ENCODE results near the gene OR11A1.
"Not testable (repeated sequence)": the region's sequence is repeated elsewhere in the genome, so short reads cannot be mapped to it uniquely, and the experiment has no call there.

Gene OR11A1

GRCh38 chr6:29477923-29478450, 21.1 kb upstream of the OR11A1 start:
- no peak for DNase-seq

DNA sequence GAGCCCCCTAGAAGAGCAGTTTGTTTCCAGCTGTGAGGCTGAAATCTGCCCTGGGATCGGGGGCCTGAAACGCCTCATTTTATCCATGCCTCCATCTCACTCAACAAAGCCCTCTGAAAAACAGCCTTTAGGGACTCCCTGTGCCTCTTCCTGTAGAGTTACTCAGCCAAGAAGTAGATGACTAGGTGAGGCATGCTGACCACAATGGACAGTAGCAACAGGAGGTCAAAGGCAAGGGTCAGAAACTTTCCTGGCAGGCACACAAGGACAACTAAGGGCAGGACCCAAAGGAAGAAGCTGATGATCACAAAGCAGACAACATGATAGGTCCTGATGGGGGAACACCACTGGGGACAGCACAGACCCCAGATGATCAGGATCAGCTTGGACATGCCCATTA, 18.1 kb upstream of the OR11A1 start:
- DNase-seq: no peak

DNA sequence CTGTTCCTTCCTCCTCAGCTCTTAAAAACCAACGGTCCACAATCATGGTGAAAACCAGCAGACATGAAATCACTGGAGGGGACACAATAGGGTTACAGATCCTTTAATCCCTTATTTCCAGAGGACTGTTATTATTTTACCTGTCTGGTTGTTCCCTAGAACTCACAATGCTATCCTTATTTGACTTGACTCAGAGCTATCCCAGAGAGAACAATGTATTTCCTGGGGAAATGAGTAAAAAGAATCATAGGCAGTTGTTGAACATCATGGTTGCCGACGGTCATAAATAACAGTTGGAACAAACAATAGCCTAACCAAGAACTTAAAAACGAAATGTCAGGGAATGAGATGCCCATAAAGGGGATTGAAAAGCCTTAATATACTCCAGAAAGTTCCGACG, 9.4 kb upstream of the OR11A1 start:
- DNase-seq: peak; percentile 13

DNA sequence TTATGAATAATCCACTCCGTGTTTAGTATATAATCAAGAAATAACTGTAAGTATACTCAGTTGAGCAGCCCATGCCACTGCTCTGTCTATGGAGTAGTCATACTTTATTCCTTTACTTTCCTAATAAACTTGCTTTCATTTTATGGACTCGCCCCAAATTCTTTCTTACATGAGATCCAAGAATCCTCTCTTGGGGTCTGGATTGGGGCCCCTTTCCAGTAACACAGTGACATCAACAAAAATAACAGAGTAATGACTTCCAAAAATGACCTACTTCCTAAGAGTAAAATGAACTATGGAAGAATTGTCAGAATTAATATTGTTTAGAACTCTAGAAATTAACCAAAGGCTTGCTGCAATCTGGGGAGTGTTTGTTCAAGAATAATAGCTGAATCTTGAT, 8.9 kb upstream of the OR11A1 start:
- DNase-seq: no peak

DNA sequence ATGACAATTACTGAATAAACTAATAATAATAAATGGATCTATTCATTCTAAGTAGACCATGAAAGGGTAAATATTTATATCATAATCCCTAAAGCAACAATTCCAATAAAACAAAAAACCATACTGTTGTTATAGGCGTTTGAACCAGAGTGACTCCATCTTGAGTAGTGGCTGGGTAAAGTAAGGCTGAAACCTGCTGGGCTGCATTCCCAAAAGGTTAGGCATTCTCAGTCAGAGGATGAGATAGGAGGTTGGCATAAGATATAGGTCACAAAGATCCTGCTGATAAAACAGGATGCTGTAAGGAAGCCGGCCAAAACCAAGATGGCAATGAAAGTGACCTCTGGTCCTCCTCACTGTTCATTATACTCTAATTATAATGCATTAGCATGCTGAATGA, 8.4 kb upstream of the OR11A1 start:
- DNase-seq: peak; percentile 60

DNA sequence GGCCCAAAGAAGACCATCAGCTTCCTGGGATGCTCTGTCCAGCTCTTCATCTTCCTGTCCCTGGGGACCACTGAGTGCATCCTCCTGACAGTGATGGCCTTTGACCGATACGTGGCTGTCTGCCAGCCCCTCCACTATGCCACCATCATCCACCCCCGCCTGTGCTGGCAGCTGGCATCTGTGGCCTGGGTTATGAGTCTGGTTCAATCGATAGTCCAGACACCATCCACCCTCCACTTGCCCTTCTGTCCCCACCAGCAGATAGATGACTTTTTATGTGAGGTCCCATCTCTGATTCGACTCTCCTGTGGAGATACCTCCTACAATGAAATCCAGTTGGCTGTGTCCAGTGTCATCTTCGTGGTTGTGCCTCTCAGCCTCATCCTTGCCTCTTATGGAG, 5.2 kb upstream of the OR11A1 start:
- no peak for DNase-seq

- DNase-seq: no peak
Measured at GRCh38 chr6:29461021-29461814, 4.3 kb upstream of the OR11A1 start.

- no peak for DNase-seq
Measured at GRCh38 chr6:29451471-29452193, 5.2 kb downstream of the OR11A1 start.

DNA sequence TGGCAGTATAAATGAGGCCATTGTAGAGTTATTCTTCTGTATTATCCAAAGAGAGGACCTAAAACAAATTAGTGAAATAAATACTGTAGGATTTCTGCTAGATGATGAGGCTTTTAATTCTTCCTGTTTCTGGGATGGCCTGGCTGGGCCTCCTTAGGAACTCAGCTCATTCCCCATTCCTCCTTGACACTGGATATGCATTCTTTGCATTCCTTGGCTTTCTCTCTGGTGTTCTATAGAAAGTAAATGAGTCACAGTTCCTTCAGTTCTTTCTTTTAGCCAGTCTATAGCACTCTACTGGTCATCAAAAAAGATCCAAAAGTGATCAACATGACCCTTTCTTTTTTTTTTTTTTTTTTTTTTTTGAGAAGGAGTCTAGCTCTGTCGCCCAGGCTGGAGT, 9.2 kb downstream of the OR11A1 start:
- DNase-seq: no peak

- DNase-seq: not testable (repeated sequence)
Measured at GRCh38 chr6:29444031-29444430, 12.8 kb downstream of the OR11A1 start.

- no peak for DNase-seq
Measured at GRCh38 chr6:29442719-29443118, 14.2 kb downstream of the OR11A1 start.

DNA sequence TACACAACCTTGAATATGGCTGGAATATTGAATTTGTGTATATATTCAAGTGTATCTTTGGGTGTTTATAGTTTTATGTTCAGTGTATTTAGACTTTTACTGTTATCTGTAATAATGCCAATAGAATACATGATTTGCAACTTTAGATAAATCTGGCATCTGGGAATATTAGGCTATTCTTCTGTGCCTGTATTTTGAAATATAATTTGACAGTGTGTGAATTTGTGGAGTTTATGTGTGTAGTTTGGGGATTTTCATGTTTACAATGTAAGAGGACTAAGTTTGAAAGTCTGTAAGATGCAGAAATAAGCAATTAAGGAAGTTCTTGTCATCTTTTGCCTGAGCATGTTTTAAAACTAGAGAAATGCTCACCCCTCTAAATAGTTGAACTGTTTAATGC, 17.9 kb downstream of the OR11A1 start, which contains the start of gene OR10C1:
OR10C1 (plus strand) TSS at position 301 of the 400 bp plus-strand sequence. CDS start 710 bp downstream, outside the sequence.
- no peak for DNase-seq

- peak; percentile 51 for DNase-seq
Measured at GRCh38 chr6:29436730-29437129, 20.1 kb downstream of the OR11A1 start.

- peak; percentile 12 for DNase-seq
Measured at GRCh38 chr6:29426654-29427053, 30.2 kb downstream of the OR11A1 start.

DNA sequence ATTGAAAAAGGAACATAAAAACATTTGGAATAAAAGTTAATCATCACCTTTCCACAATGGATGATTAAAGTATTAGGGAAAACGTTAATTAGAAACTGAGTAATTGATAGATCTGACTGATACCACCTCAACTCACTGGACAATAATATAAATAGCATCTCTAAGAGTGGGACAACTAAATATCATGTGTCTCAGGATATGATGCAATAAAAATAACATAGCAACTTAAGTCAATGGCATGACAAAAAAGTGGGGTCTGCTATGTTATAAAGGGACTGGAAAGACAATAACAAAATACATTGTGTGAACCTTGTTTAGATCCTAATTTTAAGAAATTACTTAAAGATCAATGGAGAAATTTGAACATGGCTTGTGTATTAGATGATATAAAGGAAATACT, 31.8 kb downstream of the OR11A1 start:
- DNase-seq: no peak

- no peak for DNase-seq
Measured at GRCh38 chr6:29424575-29424974, 32.3 kb downstream of the OR11A1 start.

GRCh38 chr6:29424168-29424567, 32.7 kb downstream of the OR11A1 start:
- DNase-seq: no peak

DNA sequence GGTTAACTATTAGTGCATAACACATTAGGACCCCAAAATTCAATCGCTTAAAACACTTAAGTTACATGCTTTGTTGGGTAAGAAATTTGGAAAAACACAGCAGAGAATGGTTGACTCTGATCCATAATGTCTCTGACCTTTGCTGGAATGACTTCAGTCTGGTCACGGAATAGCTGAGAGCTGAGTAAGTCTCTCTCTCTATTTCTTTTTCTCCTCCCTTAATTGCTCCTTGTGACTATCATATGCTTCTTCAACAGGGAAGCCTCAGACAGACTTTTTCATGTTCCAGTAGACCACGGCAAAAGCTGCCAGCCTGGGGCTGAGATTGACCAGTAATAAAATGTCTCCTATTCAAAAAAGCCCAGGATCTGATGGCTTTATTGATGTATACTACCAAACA, 37.4 kb downstream of the OR11A1 start:
- DNase-seq: no peak

DNA sequence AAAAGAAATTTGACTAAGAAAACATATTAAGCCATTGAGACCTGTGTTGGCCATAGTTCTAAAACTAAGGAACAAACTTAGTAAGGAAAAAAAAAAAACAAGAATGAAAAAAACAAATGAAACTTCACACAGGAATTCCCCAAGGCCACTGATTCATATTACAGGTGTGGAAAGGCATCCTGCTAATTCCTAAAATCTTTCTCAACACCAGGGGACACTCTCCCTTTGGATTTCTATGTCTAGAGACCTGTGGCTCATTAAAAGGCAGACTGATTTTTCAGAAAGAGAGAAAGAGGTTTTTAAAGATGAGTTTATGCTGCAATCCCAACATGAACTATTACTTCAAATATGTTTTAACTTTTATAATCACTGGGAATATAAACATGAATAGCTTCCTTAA, 42.3 kb downstream of the OR11A1 start, which contains the start of gene OR12D1:
OR12D1 (plus strand) TSS at position 341 of the 400 bp plus-strand sequence.
- DNase-seq: peak; percentile 27

- no peak for DNase-seq
Measured at GRCh38 chr6:29403801-29404200, 53.1 kb downstream of the OR11A1 start.

DNA sequence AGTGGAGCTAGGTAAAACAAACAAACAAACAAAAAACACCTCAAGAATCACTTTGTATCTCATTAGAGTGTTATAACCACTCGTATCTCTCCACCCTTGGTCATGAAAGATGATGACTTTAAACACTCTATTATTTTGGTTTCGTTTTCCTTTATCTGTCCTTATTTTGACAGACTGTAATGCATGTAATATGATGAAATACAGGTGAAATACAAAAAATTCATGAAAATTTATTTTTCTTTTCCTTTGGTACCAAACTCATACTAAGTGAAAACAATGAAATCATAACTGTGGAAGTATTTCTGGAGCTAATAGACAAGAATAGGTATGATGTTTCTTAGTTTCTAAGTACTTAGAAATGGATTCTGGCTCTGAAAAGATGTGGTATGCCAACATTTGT, 57.3 kb downstream of the OR11A1 start:
- no peak for DNase-seq

- DNase-seq: no peak
Measured at GRCh38 chr6:29395331-29395730, 61.5 kb downstream of the OR11A1 start, which contains the start of gene OR12D2. OR12D2 (plus strand) TSS chr6:29395631; CDS start chr6:29396700, 1,069 bp downstream.

DNA sequence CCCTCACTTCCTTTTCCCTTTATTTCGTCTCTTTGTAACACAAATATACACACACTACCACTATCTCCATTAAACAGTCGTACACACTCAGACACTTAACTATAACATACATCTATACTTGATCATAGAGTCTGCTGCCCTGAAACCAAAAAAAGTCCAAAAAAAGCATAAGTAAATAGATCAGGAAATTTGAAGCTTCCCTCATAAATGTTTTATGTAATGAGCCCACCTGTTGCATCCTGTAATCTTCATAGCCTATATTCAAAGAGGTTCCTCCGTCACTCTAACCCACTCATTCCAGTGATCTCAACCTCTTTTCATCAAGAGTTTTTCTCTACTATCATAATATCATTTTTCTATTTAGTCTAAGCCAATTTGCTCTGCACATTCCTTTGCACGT, 68.3 kb downstream of the OR11A1 start:
- DNase-seq: no peak

GRCh38 chr6:29376003-29376402, 80.9 kb downstream of the OR11A1 start:
- no peak for DNase-seq

All from DMS53 (cell line).